ENCODE measurements around the gene DMP1.
"Not testable (repeated sequence)": the region's sequence is repeated elsewhere in the genome, so short reads cannot be mapped to it uniquely, and the experiment has no call there.

Gene DMP1

DNA sequence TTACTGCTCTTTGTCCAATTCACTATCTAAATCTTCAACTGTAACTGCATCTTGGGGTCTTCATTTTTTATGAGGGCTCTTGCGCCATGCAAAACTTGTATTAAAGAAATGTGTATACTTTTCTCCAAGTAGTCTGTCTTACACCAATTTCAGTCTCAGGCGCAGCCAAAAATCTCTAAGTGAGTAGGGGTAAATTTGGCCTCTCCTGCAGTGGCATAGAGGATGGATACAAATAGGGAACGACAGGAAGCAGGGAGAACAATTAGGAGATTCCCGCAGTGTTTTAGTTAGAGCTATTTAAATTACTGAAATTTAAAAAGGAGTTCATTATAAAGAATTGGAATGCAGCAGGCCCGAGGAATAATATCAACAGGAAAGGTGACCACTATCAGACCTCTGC is 30.2 kb downstream of the DMP1 start:
- peaks cover 8% of the 10 kb centered on the region for H3K9me3 ChIP-seq (ENCODE audit: control insufficient read depth, low read length)
- no peaks in the 10 kb centered on the region for H3K36me3 ChIP-seq (ENCODE audit: control insufficient read depth, insufficient read depth, low read length, severe bottlenecking)
- H3K4me3 ChIP-seq (ENCODE audit: low read length), result no peak overlapping the region
- H3K4me1 ChIP-seq (ENCODE audit: control insufficient read depth, insufficient read depth, low read length), result peaks cover 6% of the 10 kb centered on the region
- no peaks in the 10 kb centered on the region for H3K27me3 ChIP-seq (replicated peaks; ENCODE audit: control insufficient read depth, insufficient read depth, low read length)
- H3K9ac ChIP-seq (ENCODE audit: low read length), result no peak overlapping the region
- DNase-seq (ENCODE audit: low read depth), result no peak

DNA sequence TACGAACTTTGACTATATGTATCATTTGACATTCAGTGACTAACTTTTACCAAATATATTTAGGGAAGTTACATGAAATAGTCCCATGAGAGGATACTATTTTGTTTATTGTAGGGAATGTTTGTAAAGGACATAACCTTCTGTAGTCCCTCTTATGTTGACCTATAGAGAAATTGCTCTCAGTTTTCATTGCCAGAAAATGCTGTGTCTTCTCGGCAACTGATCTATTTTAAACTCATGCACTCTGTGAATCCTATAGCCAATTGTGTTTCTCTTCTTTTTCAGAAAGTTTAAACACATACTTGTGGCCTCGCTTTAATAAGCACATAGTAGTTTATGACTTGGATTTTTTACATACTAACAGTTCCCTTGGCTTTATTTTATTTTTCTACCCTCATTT is 38.2 kb downstream of the DMP1 start:
- Histone ChIP-seq H3K4me3 (ENCODE audit: low read length) (no peak overlapping the region), H3K4me1 (ENCODE audit: control insufficient read depth, insufficient read depth, low read length) (no peaks in the 10 kb centered on the region), H3K9ac (ENCODE audit: low read length) (no peak overlapping the region), H3K27me3 (replicated peaks; ENCODE audit: control insufficient read depth, insufficient read depth, low read length) (no peaks in the 10 kb centered on the region), H3K36me3 (ENCODE audit: control insufficient read depth, insufficient read depth, low read length, severe bottlenecking) (no peaks in the 10 kb centered on the region), H3K9me3 (ENCODE audit: control insufficient read depth, low read length) (peaks cover 29% of the 10 kb centered on the region)
- DNase-seq (ENCODE audit: low read depth), result no peak

GRCh38 chr4:87690947-87691346 is 40.9 kb downstream of the DMP1 start:
- H3K9me3 ChIP-seq (ENCODE audit: control insufficient read depth, low read length), result peaks cover 34% of the 10 kb centered on the region
- not testable (repeated sequence) for H3K4me1 ChIP-seq (ENCODE audit: control insufficient read depth, insufficient read depth, low read length); DNase-seq (ENCODE audit: low read depth); H3K9ac ChIP-seq (ENCODE audit: low read length); H3K36me3 ChIP-seq (ENCODE audit: control insufficient read depth, insufficient read depth, low read length, severe bottlenecking); H3K4me3 ChIP-seq (ENCODE audit: low read length); H3K27me3 ChIP-seq (replicated peaks; ENCODE audit: control insufficient read depth, insufficient read depth, low read length)

DNA sequence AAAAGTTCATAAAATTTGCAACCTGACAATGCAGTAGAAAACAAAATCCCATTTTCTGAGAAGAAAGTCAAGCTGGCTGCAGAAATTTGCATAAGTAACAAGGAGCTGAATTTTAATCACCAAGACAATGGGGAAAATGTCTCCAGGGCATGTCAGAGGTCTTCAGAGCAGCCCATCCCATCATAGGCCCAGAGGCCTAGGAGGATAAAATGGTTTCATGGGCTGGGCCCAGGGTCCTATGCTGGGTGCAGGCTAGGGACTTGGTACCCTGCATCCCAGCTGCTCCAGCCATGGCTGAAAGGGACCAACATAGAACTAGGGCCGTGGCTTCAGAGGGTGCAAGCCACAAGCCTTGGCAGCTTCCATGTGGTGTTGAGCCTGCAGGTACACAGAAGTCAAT is 42.0 kb downstream of the DMP1 start:
- not testable (repeated sequence) for H3K27me3 ChIP-seq (replicated peaks; ENCODE audit: control insufficient read depth, insufficient read depth, low read length); H3K9ac ChIP-seq (ENCODE audit: low read length); H3K4me3 ChIP-seq (ENCODE audit: low read length); H3K4me1 ChIP-seq (ENCODE audit: control insufficient read depth, insufficient read depth, low read length); DNase-seq (ENCODE audit: low read depth); H3K36me3 ChIP-seq (ENCODE audit: control insufficient read depth, insufficient read depth, low read length, severe bottlenecking)
- H3K9me3 ChIP-seq (ENCODE audit: control insufficient read depth, low read length), result peaks cover 34% of the 10 kb centered on the region

- H3K4me3 ChIP-seq (ENCODE audit: low read length), result no peak overlapping the region
- H3K9me3 ChIP-seq (ENCODE audit: control insufficient read depth, low read length), result peaks cover 22% of the 10 kb centered on the region
- no peaks in the 10 kb centered on the region for H3K36me3 ChIP-seq (ENCODE audit: control insufficient read depth, insufficient read depth, low read length, severe bottlenecking)
- no peak overlapping the region for H3K9ac ChIP-seq (ENCODE audit: low read length)
- no peak for DNase-seq (ENCODE audit: low read depth)
- no peaks in the 10 kb centered on the region for H3K27me3 ChIP-seq (replicated peaks; ENCODE audit: control insufficient read depth, insufficient read depth, low read length)
- H3K4me1 ChIP-seq (ENCODE audit: control insufficient read depth, insufficient read depth, low read length), result peaks cover 4% of the 10 kb centered on the region
Observed at GRCh38 chr4:87697272-87697671, 47.2 kb downstream of the DMP1 start.

DNA sequence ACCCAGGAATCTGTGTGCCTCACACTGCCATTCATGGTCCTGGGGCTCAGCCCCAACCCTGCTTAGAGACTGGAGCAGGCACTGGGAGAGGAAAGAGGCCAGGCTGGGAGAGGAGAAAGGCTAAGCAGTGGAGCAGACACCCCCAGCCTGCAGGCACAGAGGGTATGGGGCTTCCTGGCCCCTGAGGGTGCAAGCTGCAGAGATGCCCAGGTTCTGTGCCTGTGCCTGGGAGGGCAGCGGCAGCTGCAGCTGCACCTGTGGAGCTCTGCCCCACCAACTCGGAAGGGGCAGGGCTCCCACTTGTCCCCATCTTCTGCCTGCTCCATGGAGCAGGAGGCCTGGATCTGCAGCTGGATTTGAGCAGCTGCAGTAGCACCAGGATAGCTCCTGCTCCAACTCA is 47.9 kb downstream of the DMP1 start:
- Histone ChIP-seq H3K4me1 (ENCODE audit: control insufficient read depth, insufficient read depth, low read length) (peaks cover 4% of the 10 kb centered on the region), H3K9me3 (ENCODE audit: control insufficient read depth, low read length) (peaks cover 17% of the 10 kb centered on the region), H3K36me3 (ENCODE audit: control insufficient read depth, insufficient read depth, low read length, severe bottlenecking) (no peaks in the 10 kb centered on the region), H3K27me3 (replicated peaks; ENCODE audit: control insufficient read depth, insufficient read depth, low read length) (no peaks in the 10 kb centered on the region), H3K9ac (ENCODE audit: low read length) (no peak overlapping the region), H3K4me3 (ENCODE audit: low read length) (no peak overlapping the region)
- no peak for DNase-seq (ENCODE audit: low read depth)

DNA sequence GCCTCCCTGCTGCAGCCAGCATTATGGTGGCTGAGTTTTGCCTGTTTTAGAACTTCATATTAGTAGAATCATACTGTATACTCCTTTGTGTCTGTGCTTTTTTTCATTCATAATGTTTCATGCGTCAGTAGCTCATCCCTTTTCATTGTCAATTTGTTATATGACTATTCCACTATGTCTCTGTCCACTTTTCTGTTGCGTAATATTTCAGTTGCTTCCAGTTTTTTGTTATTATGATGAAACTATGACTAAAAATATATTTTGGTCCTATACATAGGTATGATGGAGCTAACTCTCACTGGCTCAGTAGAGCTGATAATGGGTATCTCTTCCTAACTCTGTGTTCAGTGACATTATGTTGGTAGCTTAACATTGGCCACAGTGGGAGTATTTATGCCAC is 48.3 kb downstream of the DMP1 start:
- Histone ChIP-seq H3K9me3 (ENCODE audit: control insufficient read depth, low read length) (peaks cover 14% of the 10 kb centered on the region), H3K4me1 (ENCODE audit: control insufficient read depth, insufficient read depth, low read length) (peaks cover 4% of the 10 kb centered on the region), H3K4me3 (ENCODE audit: low read length) (no peak overlapping the region), H3K9ac (ENCODE audit: low read length) (no peak overlapping the region), H3K27me3 (replicated peaks; ENCODE audit: control insufficient read depth, insufficient read depth, low read length) (no peaks in the 10 kb centered on the region), H3K36me3 (ENCODE audit: control insufficient read depth, insufficient read depth, low read length, severe bottlenecking) (no peaks in the 10 kb centered on the region)
- DNase-seq (ENCODE audit: low read depth), result no peak

DNA sequence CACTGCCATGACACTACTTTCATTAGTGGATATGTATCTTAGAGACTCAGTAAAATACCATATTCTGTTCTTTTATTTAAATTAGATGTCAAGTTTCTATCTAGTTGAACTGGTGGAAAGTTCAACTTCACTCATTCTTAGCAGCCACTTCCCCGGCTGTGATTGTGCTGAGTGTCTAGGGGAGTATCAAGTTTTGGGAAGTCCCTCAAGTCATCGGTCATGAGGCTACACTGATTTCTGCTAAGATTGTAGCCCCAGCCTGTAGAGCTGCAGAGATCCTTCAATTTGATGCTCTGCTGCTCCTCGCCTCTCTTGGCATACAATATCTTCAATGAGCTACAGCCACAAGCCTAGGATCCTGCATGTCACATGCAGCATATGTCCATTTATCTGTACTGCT is 53.9 kb downstream of the DMP1 start:
- no peak for DNase-seq (ENCODE audit: low read depth)
- Histone ChIP-seq H3K36me3 (ENCODE audit: control insufficient read depth, insufficient read depth, low read length, severe bottlenecking) (no peaks in the 10 kb centered on the region), H3K9me3 (ENCODE audit: control insufficient read depth, low read length) (no peaks in the 10 kb centered on the region), H3K27me3 (replicated peaks; ENCODE audit: control insufficient read depth, insufficient read depth, low read length) (no peaks in the 10 kb centered on the region), H3K4me3 (ENCODE audit: low read length) (no peak overlapping the region), H3K4me1 (ENCODE audit: control insufficient read depth, insufficient read depth, low read length) (peaks cover 13% of the 10 kb centered on the region), H3K9ac (ENCODE audit: low read length) (no peak overlapping the region)

- no peak for DNase-seq (ENCODE audit: low read depth)
- Histone ChIP-seq H3K36me3 (ENCODE audit: control insufficient read depth, insufficient read depth, low read length, severe bottlenecking) (no peaks in the 10 kb centered on the region), H3K9ac (ENCODE audit: low read length) (no peak overlapping the region), H3K9me3 (ENCODE audit: control insufficient read depth, low read length) (no peaks in the 10 kb centered on the region), H3K27me3 (replicated peaks; ENCODE audit: control insufficient read depth, insufficient read depth, low read length) (no peaks in the 10 kb centered on the region), H3K4me1 (ENCODE audit: control insufficient read depth, insufficient read depth, low read length) (peaks cover 13% of the 10 kb centered on the region), H3K4me3 (ENCODE audit: low read length) (no peak overlapping the region)
Observed at GRCh38 chr4:87707279-87707918, 57.3 kb downstream of the DMP1 start.

All from adipocyte (in vitro differentiated cells).